ENCODE measurements around the gene RACGAP1.
"Not testable (repeated sequence)": the region's sequence is repeated elsewhere in the genome, so short reads cannot be mapped to it uniquely, and the experiment has no call there.

RACGAP1 gene

DNA sequence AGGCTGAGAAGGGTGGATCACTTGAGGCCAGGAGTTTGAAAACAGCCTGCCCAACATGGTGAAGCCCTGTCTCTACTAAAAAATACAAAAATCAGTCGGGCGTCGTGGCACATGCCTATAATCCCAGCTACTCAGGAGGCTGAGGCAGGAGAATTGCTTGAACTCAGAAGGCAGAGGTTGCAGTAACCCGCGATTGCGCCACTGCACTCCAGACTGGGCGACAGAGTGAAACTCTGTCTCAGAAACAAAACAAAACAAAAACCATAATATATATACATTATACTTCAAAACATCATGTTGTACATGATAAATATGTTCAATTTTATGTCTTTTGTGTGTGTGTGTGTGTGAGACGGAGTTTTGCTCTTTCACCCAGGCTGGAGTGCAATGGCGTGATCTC, 5.2 kb upstream of the RACGAP1 start:
- DNase-seq (ENCODE audit: low spot score) = not testable (repeated sequence)

DNA sequence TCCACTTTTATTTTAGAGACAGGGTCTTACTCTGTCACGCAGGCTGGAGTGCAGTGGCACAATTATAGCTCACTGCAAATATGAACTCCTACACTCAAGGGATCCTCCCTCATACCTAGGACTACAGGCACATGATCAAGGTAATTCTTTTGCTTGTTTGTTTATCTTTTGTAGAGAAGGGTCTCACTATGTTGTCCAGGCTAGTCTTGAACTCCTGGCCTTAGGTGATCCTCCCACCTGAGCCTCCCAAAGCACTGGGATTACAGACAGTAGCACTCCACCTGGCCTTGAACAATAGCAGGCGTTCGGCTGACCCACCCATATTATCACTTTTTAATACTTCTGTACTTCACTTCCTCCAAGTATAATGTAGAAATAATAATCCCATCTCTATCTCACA, 1.4 kb upstream of the RACGAP1 start:
- DNase-seq (ENCODE audit: low spot score) = no peak

DNA sequence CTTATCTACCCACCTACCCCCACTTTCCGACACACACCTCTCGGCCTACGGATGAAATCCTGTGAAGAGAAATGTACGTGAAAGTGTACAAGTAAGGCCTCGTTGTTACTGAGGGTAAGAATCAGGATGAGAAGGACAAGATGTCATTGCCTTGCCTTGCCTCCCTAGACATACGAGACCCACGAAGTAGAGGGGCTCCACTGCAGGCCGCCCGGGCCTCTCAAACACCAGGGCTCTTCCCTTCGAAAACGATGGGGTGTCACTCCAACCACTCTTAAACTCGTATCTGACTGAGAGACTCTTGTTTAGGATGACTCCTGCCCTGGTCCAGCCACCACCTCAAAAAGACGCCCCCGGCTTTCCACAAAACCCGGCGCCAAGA, 498 bp downstream of the RACGAP1 start:
- DNase-seq (ENCODE audit: low spot score) = no peak

DNA sequence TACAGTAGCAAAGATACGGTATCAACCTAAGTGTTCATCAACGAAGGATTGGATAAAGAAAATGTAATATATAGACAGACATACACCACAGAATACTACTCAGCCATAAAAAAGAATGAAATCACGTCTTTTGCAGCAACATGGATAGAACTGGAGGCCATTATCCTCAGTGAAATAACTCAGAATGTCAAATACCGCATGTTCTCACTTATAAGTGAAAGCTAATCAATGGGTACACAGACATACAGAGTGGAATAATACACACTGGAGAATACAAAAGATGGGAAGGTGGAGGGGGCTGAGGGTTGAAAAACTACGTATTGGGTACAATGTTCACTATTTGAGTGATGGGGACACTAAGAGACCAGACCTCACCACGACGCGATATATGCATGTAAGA, 1.1 kb downstream of the RACGAP1 start:
- DNase-seq (ENCODE audit: low spot score) = no peak

DNA sequence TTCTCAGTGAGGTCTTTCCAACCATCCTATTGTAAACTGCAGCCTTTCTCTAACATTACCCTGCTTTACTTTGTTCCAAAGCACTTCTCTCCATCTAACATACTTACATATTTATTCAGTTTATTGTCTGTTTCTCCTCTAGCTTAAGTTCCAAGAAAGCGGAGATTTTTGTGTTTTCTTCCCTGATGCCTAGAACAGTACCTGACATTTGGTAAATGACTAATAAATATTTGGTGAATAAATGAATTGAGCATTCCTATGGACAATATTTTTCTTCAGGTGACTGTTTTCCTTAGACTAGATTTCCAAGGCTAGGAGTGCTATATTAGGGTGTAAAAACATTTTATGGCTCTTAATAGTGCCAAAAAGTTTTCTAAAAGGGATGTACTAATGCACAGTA, 2.4 kb downstream of the RACGAP1 start:
- no peak for DNase-seq (ENCODE audit: low spot score)

DNA sequence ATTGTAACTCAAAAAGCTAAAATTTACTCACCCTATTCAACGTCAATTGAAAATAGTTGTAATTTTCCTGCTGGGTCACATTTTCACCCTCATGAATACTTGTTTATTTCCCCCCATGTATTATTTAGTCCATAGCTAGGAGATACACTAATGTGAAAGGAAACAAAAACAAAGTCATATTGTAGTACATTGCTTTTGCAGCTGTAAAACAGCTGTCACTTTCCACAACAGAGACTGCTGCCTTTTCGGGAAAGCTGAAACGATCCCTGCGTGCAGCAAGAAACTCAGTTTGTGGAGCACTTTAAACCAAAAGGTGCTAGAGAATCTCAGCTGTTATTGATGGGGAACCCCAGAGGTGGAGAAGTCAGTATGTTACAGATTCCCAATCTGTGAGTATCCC, 4.3 kb downstream of the RACGAP1 start:
- DNase-seq (ENCODE audit: low spot score) = no peak

DNA sequence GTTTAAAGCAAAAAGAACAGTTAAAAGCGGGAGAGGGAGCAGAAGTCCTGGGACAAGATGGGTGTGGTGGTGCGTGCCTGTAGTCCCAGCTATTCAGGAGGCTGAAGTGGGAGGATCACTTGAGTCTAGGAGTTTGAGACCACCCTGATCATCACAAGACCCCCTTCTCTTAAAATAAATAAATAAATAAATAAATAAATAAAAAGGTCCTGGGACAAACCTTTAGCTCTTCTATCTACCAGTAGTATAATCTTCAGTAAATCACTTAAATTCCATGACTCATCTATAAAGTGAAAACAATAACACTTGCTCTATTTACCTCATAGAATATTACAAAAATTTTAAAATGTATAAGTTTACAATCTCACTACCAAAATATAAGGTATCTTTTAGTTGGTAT, 5.8 kb downstream of the RACGAP1 start:
- no peak for DNase-seq (ENCODE audit: low spot score)

DNA sequence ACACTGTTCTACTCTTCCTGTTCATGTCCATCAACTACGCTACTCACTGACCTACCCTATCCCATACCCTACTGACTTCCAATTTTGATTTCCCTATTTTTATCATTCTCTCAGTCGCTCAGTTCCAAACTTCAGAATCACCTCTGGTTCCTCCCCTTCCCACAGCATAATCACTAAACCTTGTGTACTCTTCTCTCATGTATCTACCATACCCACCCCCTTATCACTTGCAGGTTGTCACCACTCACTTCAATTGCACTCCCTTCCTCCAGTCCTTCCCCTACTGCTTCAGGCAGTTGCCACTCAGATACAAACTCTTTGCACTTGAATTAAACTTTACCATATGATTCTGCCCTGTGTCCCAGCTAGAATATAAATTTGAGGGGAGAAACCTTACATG, 6.3 kb downstream of the RACGAP1 start:
- DNase-seq (ENCODE audit: low spot score) = no peak

DNA sequence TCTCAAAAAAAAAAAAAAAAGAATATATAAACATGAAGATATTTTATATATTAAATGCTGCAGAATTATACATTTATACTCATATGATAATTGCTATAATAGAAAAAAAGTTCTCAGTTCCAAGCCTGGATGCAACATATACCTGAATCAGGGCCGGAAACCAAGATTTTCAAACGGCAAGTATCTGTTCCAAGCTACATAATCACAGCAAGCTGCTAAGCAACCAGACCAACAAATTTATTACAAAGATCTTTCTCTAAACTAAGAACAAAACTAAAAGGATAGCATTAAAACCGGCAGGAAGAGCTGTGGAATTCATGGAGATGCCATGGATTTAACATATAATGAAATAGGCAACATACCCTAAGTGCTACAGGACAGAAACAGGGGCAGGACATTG, 7.1 kb downstream of the RACGAP1 start:
- DNase-seq (ENCODE audit: low spot score) = no peak

DNA sequence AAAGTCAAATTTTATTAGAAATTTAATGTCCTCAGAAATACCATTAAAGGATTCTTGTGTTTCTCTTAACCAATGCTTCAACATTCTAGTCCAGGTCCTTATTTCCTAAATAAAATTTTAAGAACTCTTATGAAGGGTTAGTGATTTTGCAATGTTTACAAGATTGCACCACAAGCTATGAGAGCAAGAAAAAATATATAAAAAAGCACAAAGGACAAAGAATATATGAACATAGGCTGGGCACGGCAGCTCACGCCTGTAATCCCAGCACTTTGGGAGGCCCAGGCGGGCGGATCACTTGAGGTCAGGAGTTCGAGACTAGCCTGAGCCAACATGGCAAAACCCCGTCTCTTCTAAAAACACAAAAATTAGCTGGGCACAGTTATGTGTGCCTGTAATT, 7.7 kb downstream of the RACGAP1 start:
- DNase-seq (ENCODE audit: low spot score) = no peak

DNA sequence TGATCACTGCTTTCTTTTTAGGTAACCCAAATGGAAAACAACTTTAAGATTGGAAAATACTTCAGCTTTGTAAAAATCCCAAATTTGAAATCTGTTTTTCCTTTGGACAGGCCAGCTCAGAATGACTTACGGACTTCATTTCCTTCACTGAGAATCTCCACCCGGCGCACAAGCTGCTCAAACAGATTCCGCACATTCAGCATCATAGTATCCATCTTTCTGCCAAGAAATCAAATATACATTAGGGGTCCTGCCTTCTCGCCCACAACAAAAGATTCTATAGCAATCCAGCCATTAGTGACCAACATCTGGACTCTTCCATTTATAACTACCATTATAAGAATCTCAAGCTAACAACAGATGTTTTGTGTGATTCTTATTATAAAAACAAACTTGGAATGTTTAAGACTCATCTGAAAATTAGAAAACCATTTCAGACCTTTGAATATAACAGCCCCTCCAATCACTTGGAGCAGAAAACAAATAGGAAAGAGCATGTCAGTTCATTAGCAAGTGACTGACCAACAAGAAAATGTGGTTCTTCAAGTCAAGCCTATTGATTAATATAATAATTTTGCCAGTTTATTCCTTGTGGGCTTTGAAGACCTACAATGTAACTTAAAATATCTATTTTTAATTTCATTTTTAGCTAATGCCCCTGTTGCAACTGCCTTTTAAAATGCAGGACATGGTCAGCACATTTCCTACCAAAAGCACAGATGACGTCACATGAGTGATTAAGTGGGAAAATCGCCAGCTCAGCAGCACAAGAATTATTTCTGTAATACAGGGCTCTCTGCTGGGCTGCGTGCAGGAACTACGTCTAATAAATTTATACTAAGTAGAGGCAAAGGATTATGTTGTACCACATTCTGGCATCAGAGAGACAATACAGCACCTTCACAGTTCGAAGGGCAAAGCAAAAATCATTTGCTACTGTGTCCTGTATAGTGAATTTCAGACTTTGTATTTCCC, 8.5 kb downstream of the RACGAP1 start:
- DNase-seq (ENCODE audit: low spot score) = no peak

DNA sequence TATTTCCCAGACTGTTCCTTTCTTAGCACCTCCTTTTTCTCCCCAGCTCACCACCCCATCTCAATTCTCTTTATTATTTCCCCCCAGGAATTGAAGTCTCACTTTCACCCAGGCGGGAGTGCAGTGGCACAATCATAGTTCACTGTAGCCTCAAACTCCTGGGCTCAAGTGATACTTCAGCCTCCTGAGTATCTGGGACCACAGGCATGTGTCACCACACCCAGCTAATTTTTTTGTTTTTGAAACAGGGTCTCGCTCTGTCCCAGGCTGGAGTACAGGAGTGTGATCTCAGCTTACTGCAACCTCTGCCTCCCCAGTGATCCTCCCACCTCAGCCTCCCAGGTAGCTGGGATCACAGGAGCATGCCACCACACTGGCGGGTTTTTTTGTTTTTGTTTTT, 11.0 kb downstream of the RACGAP1 start:
- no peak for DNase-seq (ENCODE audit: low spot score)

DNA sequence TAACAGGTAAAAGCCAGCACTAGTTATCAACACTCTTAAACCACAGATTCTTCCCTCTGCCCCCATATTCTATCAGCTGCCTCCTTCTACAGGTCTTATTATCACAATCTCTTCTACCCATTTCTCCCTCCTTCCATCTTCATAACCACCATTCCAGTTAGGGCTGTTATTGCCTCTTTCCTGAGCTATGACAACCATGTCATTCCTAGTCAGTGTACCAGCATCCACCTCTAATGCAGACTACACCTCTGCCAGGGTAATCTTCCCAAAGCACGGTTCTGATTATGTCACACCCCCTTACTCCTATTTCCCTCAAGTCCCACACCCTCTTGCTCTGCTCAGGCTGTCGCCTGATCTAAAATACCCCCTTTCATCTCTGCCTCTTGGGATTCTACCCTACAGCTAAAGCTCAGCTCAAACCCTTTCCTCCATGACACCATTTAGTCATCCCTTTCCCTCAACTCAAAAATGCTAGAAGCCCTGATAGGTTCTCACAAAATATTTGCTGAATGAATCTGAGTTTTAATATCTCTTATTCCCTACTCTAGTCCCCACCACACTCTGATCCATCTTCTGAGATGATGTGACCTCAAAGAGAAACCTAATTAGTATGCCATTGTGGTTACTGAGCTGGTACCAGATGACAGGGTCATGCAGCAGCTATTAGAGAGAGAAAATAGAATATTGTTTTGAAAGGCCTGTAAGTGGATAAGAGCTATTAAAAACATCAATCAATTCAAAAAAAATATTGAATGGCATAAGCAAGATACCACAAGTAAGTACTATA, 11.7 kb downstream of the RACGAP1 start:
- DNase-seq (ENCODE audit: low spot score) = no peak

DNA sequence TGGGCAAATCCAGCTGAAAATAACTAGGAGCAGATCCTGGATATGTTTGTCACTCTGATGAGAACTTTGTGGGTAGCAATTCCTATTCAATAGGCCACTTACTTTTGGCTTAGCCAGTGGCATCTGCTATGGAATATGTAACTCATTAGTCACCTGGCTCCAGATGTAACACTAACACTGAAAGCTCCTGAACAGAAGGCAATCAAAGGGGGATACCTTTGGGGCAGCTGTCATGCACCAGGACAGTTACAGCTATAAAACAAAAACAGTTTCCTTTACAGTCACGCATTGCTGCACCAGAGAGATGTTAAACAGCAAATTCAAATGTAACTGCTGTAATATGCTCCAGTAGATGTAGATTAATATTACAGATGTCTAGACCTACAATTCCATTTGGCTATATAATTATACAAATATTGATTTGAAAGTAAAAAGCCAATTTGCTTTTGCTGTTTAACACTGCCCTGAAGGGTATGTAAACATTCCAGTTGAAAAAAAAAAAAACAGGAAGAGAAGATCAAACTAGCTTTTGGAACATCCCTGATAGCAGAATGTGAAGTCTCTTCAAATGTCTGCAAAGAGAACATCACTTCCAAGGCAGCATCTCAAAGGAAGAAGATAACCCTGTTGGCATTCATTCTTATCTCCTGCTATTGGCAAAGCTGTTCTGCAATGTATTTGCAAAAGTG, 18.4 kb downstream of the RACGAP1 start:
- no peak for DNase-seq (ENCODE audit: low spot score)

DNA sequence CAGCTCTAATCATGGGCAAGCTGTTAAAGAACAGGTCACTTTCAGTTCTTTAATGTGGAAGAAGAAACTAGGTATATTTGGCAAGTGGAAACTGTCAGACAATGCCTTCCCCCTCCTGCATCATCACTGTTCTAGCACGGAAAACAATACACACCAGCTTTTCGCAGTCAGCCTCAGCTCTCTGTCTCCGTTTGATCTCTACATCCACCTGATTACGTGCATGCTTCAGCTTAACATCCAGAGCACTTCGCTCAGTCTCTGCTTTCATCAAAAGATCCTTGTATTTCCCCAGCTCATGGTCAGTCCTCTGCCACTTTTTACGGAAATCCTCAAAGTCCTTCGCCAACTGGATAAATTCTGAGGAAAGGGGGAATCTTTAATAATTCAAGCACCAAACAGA, 19.0 kb downstream of the RACGAP1 start:
- no peak for DNase-seq (ENCODE audit: low spot score)

DNA sequence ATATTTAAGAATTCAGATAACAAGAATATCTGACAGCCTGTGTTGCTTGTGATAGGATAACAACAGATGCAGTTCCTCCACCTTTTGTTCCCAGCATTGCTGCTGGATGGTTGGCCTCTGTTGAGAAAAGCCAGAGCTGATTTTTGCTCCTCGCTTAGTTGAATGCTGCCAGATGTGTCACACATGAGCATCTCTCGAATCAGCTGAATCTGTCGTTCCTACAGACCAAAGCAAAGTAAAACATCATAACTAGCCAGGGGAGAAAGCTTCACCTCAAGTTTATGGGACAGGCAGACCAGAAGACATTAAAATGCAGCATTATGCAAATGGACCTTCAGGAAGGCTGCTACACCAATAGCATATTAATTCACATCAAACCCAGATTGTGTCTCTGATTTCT, 20.1 kb downstream of the RACGAP1 start:
- DNase-seq (ENCODE audit: low spot score) = no peak

DNA sequence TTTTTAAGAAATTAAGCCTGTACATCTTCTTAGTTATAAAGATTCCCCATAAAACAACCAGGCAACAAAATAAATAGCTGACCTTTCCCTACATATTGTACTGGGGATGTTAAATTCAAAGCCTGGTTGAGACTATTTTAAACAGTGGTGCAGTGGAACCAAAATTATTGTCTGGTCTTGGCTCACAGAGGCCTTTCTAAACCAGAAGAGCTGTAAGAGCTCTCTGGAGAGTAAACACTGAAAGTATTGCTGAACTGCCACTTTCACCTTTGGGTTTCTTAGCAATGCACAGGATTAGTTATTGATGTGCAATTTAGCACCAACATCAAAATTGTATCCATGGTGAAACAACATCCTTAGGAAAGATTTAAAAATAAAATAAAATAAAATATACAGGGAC, 20.6 kb downstream of the RACGAP1 start:
- no peak for DNase-seq (ENCODE audit: low spot score)

DNA sequence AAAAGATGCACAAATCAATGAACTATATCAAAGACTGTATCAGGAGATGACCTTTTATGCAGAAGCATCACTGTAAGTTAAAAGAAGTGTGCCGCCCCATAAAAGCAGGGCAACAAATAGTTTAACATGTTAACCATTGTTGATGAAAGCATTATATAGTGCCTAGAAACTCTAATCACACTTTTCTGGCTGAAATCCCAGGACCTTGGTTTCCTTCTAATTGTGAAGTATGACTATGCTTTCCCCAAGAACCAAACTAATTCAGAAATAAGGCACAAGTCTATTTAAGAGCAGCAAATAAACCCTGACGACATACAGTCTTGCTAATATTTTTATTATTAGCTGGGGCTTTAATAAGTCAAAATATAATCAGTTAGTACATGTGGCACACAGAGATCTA, 21.7 kb downstream of the RACGAP1 start:
- DNase-seq (ENCODE audit: low spot score) = no peak

DNA sequence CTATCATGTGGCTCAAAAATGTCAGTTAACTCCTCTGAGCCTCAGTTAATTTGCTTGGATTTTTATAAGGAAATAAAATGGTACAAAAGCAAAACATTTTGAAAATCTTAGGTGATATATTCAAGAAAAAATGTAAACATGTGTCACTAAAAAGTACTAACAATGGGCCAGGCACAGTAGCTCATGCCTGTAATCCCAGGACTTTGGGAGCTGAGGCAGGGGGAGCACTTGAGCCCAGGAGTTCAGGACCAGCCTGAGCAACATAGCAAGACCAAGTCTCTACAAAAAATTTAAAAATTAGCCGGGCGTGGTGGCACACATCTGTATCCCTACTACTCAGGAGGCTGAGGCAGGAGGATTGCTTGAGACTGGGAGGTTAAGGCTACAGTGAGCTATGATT, 26.8 kb downstream of the RACGAP1 start:
- no peak for DNase-seq (ENCODE audit: low spot score)

DNA sequence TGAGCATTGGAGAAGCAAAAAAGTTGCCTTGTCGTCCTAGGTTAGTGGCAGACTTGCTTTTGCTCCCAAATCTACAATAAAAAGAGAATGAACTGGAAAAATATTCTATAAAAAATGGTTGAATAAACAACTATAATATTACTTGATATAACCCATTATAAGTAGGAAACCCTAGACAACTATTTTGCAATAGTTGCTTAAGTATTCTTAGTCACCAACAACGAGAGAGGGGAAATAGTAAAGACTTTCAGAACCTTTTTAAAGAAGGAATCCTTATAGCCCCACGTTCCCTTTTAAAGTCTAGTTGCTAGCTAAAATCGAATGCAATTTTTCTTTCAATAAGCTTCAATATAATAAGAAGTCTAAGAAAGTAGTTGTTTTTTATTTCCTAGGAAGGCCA, 35.0 kb downstream of the RACGAP1 start:
- no peak for DNase-seq (ENCODE audit: low spot score)

DNA sequence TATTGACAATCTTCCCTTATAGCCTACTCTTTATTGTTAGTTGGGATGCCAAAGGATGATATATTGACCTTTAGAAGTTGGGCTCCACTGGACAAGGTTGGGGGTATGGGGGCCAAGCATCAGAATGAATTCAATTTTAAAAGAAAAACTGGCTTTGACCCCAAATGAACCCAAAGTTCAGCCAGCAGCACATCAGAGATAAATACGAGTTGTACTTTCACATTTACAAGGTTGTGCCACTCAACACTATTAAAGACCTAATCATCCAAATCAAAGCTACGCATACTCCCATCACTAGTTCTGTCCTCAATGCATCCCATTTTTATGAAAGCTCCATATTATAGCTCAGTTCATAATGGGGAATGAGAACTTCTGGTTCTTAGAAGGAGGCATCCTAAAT, 35.9 kb downstream of the RACGAP1 start:
- DNase-seq (ENCODE audit: low spot score) = not testable (repeated sequence)

DNA sequence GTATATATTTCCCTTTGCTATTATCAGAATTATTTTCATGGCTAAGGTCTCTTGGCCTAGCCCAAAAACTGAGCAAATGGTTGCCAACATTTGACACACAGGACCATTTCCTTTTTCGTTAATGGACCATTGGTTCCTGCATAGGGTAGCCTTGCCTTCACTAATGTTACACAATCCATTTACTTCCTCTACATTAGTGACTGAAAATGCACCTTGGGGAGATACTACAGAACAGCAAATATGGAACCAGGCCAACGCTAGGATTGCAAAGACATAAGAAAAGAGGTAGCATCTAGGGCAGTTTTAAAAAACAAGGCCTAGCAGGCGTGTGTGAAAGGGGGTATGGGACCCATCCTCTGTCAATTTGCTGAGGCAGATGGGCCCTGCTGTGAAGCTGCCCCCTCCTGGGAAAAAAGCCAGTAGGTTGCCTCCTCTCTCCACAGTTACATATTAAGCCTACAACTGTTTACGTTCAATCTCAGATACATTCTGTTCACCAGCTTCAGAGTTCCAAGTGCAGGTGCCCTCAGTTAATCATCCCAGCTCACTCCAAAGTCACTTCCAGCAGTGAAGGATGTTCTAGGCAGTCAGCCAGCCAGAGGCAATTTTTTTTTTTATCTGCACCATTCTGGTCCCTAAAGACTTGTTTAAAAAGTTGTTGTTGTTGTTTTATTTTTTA, 37.5 kb downstream of the RACGAP1 start:
- no peak for DNase-seq (ENCODE audit: low spot score)
